Measurements from ENCODE around the gene KCND2. TPM values are rescaled to one million over a fixed set of nuclear protein-coding genes. Genes with fewer than 3 reads are reported as not detected.

The KCND2 gene
- total RNA-seq, 4 donors from 2014 or later = 0.07 to 0.93 (median 0.30) TPM

DNA sequence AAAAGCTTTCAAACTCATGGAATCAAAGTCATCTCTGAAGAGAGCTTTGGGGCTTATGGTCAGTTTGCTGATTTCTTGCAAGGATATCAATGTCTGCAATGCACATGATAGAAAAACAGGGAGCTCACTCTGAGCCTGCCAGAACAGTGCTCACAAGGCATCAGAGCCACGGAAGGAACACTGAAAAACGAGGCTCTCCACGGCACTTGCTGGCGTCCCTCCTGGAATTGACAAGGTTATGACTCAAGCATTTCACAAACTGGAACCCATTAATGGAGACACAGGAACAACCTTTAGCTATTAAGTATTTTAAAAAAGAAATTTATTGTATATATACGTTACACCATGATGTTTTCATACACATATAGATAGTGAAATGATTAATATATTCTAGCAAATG lies 266.3 kb downstream of the KCND2 start:
- ATAC-seq = no peak
- H3K4me1 ChIP-seq = no peaks in the 10 kb centered on the region
- DNase-seq = no peak
- intact Hi-C loops (cut with DNase I; ENCODE audit: low total_unique reads) = no loop called here
- no peaks in the 10 kb centered on the region for H3K27me3 ChIP-seq
- no peak for TF ChIP-seq POLR2A (IDR thresholded peaks at IDR 0.05)
- TF ChIP-seq, protein P1, sequence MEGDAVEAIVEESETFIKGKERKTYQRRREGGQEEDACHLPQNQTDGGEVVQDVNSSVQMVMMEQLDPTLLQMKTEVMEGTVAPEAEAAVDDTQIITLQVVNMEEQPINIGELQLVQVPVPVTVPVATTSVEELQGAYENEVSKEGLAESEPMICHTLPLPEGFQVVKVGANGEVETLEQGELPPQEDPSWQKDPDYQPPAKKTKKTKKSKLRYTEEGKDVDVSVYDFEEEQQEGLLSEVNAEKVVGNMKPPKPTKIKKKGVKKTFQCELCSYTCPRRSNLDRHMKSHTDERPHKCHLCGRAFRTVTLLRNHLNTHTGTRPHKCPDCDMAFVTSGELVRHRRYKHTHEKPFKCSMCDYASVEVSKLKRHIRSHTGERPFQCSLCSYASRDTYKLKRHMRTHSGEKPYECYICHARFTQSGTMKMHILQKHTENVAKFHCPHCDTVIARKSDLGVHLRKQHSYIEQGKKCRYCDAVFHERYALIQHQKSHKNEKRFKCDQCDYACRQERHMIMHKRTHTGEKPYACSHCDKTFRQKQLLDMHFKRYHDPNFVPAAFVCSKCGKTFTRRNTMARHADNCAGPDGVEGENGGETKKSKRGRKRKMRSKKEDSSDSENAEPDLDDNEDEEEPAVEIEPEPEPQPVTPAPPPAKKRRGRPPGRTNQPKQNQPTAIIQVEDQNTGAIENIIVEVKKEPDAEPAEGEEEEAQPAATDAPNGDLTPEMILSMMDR (IDR thresholded peaks at IDR 0.05 in 4 of 5, conservative IDR thresholded peaks at IDR 0.05 in 1 of 5) = no peak
- no peak overlapping the region for H3K27ac ChIP-seq
- H3K36me3 ChIP-seq = no peaks in the 10 kb centered on the region
- no peak overlapping the region for H3K4me3 ChIP-seq
- in situ Hi-C loops (cut with MboI; ENCODE audit: low sequenced_read_pairs in 4 of 4) = no loop called here
- H3K9me3 ChIP-seq = no peaks in the 10 kb centered on the region

DNA sequence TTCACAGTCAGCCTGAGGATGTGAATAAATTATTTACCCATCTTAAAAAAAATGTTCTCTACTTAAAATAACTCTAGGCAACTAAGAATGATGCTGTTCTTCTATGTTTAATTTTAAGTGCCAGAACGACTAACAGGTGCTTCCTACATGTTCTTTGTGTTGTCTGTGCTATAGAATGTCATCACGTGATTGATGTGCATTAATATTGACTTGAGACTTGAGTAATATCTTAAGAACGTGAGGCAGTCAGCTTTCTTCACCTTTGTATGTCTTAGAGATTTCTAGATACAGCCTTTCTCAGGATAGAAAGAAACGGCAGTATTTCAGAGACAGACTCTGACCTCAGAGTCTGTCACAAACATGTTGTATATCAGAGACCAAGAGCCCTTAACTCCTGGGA lies 274.6 kb downstream of the KCND2 start:
- TF ChIP-seq, protein P1 (IDR thresholded peaks at IDR 0.05 in 4 of 5, conservative IDR thresholded peaks at IDR 0.05 in 1 of 5) = no peak
- ATAC-seq = no peak
- H3K9me3 ChIP-seq = no peaks in the 10 kb centered on the region
- H3K4me3 ChIP-seq = no peak overlapping the region
- intact Hi-C loops (cut with DNase I; ENCODE audit: low total_unique reads) = no loop called here
- no peak for DNase-seq
- in situ Hi-C loops (cut with MboI; ENCODE audit: low sequenced_read_pairs in 4 of 4) = no loop called here
- no peaks in the 10 kb centered on the region for H3K36me3 ChIP-seq
- H3K4me1 ChIP-seq = no peaks in the 10 kb centered on the region
- H3K27ac ChIP-seq = no peak overlapping the region
- H3K27me3 ChIP-seq = no peaks in the 10 kb centered on the region

DNA sequence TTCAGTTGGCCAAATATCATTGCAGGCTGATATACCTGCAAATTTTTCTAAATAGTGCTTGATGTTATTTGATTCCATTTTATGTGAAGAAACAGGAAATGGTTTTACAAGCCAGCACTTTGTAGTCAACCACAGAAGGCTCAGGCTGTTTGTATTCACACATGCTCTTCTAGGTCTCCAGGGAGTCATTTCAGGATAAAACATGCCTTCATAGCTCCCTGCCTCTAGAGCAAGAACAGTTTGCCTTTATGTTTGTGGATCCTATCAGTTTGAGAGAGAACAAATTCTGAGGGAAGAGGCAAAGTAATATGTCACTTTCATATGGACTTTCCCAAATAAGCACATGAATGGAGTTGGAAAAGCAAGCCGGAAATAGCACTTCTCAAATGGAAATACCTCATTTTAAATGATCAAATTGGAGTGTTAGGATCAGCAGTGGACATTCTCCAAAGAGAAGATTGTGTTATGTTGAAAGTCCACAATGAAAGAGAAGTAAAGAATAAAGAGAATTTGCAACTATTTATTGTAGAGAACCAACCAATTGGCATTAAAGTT lies 277.6 kb downstream of the KCND2 start:
- no peak overlapping the region for H3K27ac ChIP-seq
- no peaks in the 10 kb centered on the region for H3K4me1 ChIP-seq
- in situ Hi-C loops (cut with MboI; ENCODE audit: low sequenced_read_pairs in 4 of 4) (loop anchor here in 2 of 4 donors (10.0 to 25.0 kb wide), 2 partner anchors 1276 to 1288 kb away; no protein-coding TSS in a partner anchor), intact Hi-C loops (cut with DNase I; ENCODE audit: low total_unique reads) (no loop called here)
- H3K4me3 ChIP-seq = no peak overlapping the region
- DNase-seq (no peak), ATAC-seq (no peak)
- H3K36me3 ChIP-seq = no peaks in the 10 kb centered on the region
- H3K27me3 ChIP-seq = no peaks in the 10 kb centered on the region
- H3K9me3 ChIP-seq = no peaks in the 10 kb centered on the region
- TF ChIP-seq, protein P1 (IDR thresholded peaks at IDR 0.05 in 4 of 5, conservative IDR thresholded peaks at IDR 0.05 in 1 of 5) = no peak
- TF ChIP-seq POLR2A (IDR thresholded peaks at IDR 0.05) = no peak

DNA sequence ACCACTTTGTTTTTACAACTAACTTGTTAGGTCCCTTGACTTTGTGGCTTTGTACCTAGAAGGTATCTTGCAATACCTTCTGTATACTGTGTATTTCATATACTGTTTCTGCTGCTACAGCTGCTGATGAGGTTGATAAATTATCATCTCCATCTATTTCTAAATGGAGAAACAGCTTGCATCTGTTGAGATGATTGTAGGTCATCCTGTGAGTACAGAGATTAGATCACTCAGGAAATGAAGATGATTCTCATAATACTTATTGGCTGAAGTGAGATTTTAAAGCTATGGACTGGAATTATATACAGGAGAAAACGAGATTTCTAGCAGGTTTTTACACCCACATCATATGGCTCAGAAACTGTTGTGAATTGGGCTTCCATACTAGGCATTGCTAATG lies 280.5 kb downstream of the KCND2 start:
- no peak for ATAC-seq
- no peak for DNase-seq
- intact Hi-C loops (cut with DNase I; ENCODE audit: low total_unique reads) (no loop called here), in situ Hi-C loops (cut with MboI; ENCODE audit: low sequenced_read_pairs in 4 of 4) (loop anchor here in 2 of 4 donors (10.0 to 25.0 kb wide), 2 partner anchors 1279 to 1291 kb away; no protein-coding TSS in a partner anchor)
- no peaks in the 10 kb centered on the region for H3K9me3 ChIP-seq
- no peak overlapping the region for H3K4me3 ChIP-seq
- H3K36me3 ChIP-seq = no peaks in the 10 kb centered on the region
- no peaks in the 10 kb centered on the region for H3K4me1 ChIP-seq
- TF ChIP-seq POLR2A (IDR thresholded peaks at IDR 0.05) = no peak
- TF ChIP-seq, protein P1 (IDR thresholded peaks at IDR 0.05 in 4 of 5, conservative IDR thresholded peaks at IDR 0.05 in 1 of 5) = no peak
- H3K27ac ChIP-seq = no peak overlapping the region
- no peaks in the 10 kb centered on the region for H3K27me3 ChIP-seq

All from gastrocnemius medialis (tissue), 4 donors.